GM19043 (cell line): ENCODE measurements around the gene UGT2B11.
"Not testable (repeated sequence)": the region's sequence is repeated elsewhere in the genome, so short reads cannot be mapped to it uniquely, and the experiment has no call there.

Experiments used
- ATAC-seq: cut with Tn5 transposase; IDR thresholded peaks from one replicate; pipeline ENCODE4 v1.9.1; 2021; ENCODE audit warnings: low read depth; ENCODE audit not compliant: unreplicated experiment

Gene UGT2B11

GRCh38 chr4:69170233-69171134 is 44.1 kb downstream of the UGT2B11 start:
- peak; percentile 74 for ATAC-seq

- ATAC-seq: not testable (repeated sequence)
Observed at GRCh38 chr4:69169171-69169570, 45.4 kb downstream of the UGT2B11 start.

- no peak for ATAC-seq
Observed at GRCh38 chr4:69167300-69167699, 47.2 kb downstream of the UGT2B11 start.

- ATAC-seq: not testable (repeated sequence)
Observed at GRCh38 chr4:69166376-69166775, 48.2 kb downstream of the UGT2B11 start.

GRCh38 chr4:69165707-69166106 is 48.8 kb downstream of the UGT2B11 start:
- not testable (repeated sequence) for ATAC-seq

GRCh38 chr4:69156913-69157312 is 57.6 kb downstream of the UGT2B11 start:
- ATAC-seq: no peak

GRCh38 chr4:69154021-69154420 is 60.5 kb downstream of the UGT2B11 start:
- ATAC-seq: no peak
